PFSK-1 (cell line): ENCODE data around the gene RHEB. TPM values are rescaled to one million over a fixed set of nuclear protein-coding genes. Genes with fewer than 3 reads are reported as not detected.

Experiments
- FOXP2 ChIP-seq: optimal IDR thresholded peaks from 2 replicates; pipeline ENCODE3; 2011; ENCODE audit warnings: borderline replicate concordance, control low read depth, inconsistent platforms; ENCODE audit not compliant: insufficient read depth; ENCODE audit errors: extremely low read length, extremely low read depth
- POLR2AphosphoS5 ChIP-seq: IDR thresholded peaks from 2 replicates; pipeline ENCODE4 v1.6.1; 2012; ENCODE audit warnings: low read depth, mild to moderate bottlenecking, control low read depth, low read length, moderate library complexity
- SIN3A ChIP-seq: IDR thresholded peaks from 2 replicates; pipeline ENCODE4 v1.6.1; 2012; ENCODE audit warnings: mild to moderate bottlenecking, low read length, moderate library complexity, borderline replicate concordance; ENCODE audit not compliant: insufficient read depth
- TAF1 ChIP-seq: IDR thresholded peaks from 2 replicates; pipeline ENCODE4 v1.6.1; 2012; ENCODE audit warnings: low read length, control low read depth, borderline replicate concordance; ENCODE audit not compliant: insufficient read depth
- polyA plus RNA-seq: library from polyadenylated mRNA; unstranded; fragments of >200 nt; gene quantifications from one replicate; pipeline ENCODE4 v1.2.1, GENCODE V29; 2012; ENCODE audit warnings: low read depth, missing spikeins; ENCODE audit not compliant: insufficient read length
- TF ChIP-seq, protein P1 (sequence below), 2 experiments: IDR thresholded peaks; 2 replicates each; pipeline versions ENCODE4 v1.6.1 to v1.8.0; 2011 to 2012; ENCODE audit warnings: low read depth in 2 of 2, low read length in 2 of 2, control low read depth in 1 of 2, inconsistent platforms in 1 of 2, mild to moderate bottlenecking in 1 of 2, moderate library complexity in 1 of 2; ENCODE audit not compliant: insufficient read depth in 1 of 2

Gene RHEB, protein sequence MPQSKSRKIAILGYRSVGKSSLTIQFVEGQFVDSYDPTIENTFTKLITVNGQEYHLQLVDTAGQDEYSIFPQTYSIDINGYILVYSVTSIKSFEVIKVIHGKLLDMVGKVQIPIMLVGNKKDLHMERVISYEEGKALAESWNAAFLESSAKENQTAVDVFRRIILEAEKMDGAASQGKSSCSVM
- 72.2 TPM for polyA plus RNA-seq

DNA sequence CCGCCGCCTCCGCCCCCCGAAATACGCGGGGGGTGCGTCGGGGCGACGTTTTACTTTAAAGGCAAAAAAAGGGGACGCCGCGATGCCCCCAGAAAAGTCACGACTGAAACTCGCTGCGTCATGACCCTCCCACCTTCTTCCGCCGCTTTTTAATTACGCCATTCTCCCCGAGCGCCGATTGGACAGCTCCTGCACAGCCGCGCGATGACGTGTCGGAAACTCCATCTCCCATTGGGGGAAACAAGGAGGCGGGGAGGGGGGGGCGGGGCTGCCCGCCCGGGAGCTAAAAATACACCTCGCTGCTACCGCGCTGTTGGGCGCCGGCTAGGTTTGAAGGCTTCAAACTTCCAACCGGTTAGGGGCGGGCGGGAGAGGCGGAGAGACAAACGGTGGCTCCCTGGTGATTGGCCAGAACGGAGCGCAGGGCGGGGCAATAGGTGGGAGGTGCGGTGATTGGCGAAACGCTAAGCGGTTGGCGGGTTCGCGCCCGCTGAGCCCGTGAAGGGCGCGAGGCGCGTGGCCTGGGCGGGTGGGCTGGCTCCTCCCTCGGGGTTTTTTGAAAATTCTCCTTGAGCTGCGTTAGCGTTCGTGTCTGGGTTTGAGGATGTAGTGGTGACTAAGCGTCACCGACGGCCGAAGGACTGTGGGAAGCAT, at the start of gene RHEB:
TSS of gene RHEB (minus strand) at position 131 of the 654 bp plus-strand sequence. CDS start 384 bp downstream, outside the sequence.
- TF ChIP-seq, protein P1, sequence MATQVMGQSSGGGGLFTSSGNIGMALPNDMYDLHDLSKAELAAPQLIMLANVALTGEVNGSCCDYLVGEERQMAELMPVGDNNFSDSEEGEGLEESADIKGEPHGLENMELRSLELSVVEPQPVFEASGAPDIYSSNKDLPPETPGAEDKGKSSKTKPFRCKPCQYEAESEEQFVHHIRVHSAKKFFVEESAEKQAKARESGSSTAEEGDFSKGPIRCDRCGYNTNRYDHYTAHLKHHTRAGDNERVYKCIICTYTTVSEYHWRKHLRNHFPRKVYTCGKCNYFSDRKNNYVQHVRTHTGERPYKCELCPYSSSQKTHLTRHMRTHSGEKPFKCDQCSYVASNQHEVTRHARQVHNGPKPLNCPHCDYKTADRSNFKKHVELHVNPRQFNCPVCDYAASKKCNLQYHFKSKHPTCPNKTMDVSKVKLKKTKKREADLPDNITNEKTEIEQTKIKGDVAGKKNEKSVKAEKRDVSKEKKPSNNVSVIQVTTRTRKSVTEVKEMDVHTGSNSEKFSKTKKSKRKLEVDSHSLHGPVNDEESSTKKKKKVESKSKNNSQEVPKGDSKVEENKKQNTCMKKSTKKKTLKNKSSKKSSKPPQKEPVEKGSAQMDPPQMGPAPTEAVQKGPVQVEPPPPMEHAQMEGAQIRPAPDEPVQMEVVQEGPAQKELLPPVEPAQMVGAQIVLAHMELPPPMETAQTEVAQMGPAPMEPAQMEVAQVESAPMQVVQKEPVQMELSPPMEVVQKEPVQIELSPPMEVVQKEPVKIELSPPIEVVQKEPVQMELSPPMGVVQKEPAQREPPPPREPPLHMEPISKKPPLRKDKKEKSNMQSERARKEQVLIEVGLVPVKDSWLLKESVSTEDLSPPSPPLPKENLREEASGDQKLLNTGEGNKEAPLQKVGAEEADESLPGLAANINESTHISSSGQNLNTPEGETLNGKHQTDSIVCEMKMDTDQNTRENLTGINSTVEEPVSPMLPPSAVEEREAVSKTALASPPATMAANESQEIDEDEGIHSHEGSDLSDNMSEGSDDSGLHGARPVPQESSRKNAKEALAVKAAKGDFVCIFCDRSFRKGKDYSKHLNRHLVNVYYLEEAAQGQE (IDR thresholded peaks at IDR 0.05; ENCODE audit: insufficient read depth in 1 of 2, low read depth in 2 of 2, low read length in 2 of 2) = no peak
- TF ChIP-seq SIN3A (0 out of 2 replicates have a peak, but pooled peaks have one; percentile 7), FOXP2 (no peak), POLR2AphosphoS5 (0 out of 2 replicates have a peak, but pooled peaks have one; percentile 20), TAF1 (no peak)

DNA sequence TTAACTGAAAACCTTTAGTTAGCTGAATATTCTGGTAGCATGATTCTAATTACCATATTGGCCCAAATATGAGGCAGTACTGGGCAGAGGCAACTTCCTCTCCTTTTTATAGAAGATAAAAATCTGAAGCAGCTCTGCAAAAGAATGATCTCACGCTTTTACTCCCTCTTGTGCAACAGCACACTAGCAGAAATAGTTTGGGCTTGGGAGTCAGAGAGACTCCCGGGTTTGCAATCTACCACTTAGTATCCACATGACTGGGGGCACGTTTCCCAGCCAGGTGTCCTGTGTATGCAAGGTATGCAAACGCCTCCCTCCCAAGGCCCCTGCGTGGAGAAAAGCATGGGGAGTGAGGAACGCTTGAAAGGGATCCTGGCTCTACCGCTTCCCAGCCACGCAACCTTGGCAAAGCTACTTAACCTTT, 47.2 kb upstream of the RHEB start:
- TF ChIP-seq TAF1 (no peak), FOXP2 (no peak), POLR2AphosphoS5 (no peak), SIN3A (no peak)
- TF ChIP-seq, protein P1 (IDR thresholded peaks at IDR 0.05; ENCODE audit: insufficient read depth in 1 of 2, low read depth in 2 of 2, low read length in 2 of 2) = no peak

DNA sequence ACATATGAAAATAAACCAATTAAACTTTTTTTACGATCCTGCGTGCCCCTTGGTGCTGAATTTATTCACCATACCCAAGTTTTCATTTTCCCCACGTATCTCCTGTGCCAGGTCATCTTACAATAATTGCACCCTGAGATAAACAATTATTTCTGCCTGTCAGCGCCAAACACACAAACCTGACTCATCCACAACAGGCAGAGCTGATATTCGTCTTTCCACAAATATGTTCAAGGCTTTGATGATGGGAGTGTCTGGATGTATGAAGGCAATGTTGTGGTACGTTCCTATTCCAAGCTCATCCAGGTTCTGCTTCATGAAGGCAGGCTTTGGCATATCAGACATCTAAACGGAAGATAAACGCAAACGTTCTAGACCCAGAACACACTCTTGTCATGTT, 45.8 kb upstream of the RHEB start:
- TF ChIP-seq TAF1 = no peak

DNA sequence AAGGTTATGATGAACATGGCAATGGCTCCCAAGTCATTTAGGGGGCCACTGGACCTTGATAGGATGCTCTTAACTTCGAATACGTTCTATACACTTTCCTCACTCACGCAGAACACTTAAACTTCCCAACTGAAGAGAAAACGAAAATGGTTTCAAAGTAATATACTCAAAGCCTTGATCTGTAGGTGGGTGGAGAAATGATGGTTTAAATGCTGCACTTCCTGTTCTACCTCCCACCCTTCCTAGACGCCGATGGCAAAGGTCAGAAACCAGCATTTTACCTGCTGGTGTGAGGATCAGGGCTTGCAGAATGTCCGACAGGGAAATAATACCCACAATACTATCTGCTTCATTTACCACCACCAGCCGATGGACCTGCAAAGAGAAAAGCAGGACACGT, 40.5 kb upstream of the RHEB start:
- TF ChIP-seq POLR2AphosphoS5 (no peak), SIN3A (no peak), FOXP2 (no peak), TAF1 (no peak)
- TF ChIP-seq, protein P1 (IDR thresholded peaks at IDR 0.05; ENCODE audit: insufficient read depth in 1 of 2, low read depth in 2 of 2, low read length in 2 of 2) = no peak

DNA sequence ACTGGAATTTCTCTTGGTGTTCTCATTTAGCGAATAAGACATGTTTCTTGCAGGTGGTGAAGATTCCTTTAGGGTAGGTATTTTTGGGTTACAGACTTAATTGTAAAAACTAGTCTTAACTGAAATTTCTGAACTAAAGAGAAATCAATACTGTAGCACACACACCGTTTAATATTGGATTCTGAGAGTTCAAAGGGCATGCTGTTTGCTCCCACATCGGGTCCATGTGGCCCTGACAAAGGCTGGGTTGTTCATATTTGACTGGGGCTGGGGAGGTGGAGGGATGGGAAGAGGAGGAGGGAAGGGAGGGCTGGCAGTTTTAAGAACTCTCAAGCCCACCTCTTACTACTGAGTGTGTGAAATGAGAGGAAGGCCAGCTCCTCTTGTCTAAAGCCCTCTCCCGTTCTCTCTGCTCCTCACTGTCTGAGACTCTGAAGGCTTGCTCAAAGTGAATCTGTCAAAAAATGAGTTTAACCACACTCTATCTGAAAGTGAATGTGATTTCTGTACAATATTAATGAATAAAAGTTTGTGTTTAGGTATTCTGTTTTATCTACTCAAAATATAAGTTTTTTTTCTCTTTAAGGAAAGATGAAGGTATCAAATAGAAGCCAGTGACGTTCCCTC, 40.0 kb upstream of the RHEB start:
- TF ChIP-seq, protein P1 (IDR thresholded peaks at IDR 0.05; ENCODE audit: insufficient read depth in 1 of 2, low read depth in 2 of 2, low read length in 2 of 2) = no peak
- no peak for TF ChIP-seq FOXP2
- TF ChIP-seq TAF1 = no peak
- no peak for TF ChIP-seq POLR2AphosphoS5
- TF ChIP-seq SIN3A = no peak
